ENCODE results near the gene MYOCD.

Gene MYOCD

DNA sequence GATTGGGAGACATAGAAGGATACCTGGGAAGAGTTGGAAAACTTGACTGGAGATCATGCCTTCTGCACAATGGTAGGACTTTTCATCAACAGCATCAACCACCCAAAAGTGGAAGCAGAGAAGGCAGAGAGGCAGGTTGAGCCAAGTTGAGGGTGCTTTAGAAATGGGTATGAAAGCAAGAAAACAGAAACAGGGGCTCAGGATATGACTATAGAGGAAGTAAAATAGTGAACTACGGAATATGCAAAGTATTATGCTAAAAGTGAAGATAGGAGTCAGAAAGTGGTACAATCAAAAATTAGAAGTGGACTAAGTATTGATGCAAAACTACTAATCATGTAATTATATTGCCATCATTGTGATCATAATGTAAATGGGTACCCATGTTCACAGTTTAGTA lies 107.5 kb downstream of the MYOCD start:
- DNase-seq, result no peak

DNA sequence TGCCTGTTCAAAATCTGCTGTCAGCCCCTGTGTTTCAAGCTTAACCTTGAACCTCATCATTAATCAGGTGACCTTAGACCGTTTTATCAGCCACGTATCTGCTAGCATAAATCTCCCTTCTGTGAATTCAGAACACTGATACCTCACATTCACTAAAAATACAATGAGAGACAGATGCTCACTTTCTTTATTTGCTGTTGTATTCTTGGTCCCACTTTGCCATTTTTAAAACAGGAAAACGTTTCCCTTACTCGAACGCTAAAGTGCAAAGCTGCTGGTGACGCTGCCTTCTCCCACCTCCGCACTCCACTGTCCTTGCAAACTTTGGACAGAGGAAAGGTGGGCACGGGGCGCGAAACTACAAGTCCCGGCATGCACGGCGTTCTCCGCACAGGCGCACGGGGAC lies 123.4 kb downstream of the MYOCD start:
- peak in 1 of 2 experiments; percentile 2 for DNase-seq

- peak in 1 of 2 experiments; percentile 3 for DNase-seq
Measured at GRCh38 chr17:12789481-12790248, 124.0 kb downstream of the MYOCD start, which contains the start of gene ARHGAP44. ARHGAP44 (plus strand) TSS chr17:12789498; CDS start chr17:12789839, 341 bp downstream.

DNA sequence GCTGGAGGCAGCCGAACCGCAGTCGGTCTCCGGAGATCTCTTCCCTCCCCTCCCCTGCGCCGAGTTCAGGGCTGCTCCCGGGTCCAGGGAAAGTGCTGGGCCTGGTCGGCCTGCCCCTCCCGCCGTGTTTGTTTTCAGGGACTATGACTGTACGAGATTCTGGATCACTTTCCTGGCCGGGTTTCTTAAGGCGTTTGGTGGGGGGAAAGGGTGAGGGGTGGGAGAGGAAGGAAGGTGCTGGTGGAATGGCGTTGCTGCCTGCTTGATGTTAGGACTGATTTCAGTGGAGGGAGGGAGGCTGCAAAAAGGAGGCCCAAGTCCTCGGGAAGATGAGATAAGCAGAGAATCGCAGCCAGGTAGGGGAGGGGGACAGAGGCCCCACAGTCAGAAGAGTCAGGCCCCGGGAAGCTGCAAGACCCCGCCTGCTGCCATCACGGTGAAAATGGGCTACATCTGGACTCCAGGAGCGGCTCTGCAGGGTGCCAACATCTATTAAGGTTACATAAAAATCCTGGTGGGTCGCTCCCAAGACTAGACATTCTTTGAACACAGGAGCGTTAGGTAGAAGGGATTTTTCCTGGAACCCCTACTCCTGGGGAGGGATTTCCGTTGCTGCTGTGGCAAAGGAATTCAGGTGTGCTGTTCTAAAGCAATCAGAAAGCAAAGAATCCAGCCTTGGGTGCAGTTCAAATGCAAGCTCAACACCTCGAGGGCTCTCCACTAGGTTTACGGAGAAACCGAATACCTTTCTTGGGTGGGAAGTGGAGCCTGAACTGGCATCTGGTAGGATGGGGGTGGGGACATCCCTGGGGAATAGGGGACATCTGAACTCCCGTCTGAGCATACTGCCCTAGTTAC lies 124.8 kb downstream of the MYOCD start:
- DNase-seq, result no peak

DNA sequence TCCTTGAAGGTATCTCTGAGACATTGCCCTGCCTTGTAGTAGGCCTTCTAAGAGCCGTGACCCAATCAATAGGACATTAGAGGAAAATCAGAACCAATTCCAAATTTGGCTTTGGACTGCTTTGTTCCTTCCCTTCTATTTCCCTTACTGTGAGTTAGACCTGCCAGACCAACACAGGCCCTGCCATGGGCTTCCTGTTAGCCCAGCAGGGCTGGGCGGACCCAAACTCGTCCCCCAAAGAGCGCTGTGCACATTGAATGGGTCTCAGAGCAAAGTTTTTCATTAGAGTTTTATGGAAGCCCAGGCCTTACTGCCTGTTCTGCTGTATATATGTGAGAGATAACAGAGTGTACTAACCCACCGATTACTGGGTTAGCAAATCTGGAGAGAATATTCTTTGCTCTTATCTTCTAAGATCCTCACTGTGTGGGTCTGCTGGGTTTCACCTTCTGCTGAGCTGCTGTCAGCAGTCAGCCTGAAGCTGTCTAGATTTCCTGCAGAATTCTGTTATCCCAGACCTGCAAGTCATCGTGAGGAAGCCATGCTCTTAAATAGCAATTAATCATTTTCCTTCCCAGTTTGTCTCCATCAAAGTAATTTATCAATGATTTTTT lies 129.3 kb downstream of the MYOCD start:
- no peak for DNase-seq

GRCh38 chr17:12800855-12801365 lies 135.2 kb downstream of the MYOCD start:
- no peak for DNase-seq

- DNase-seq, result no peak
Measured at GRCh38 chr17:12806630-12807029, 140.9 kb downstream of the MYOCD start.

GRCh38 chr17:12808723-12809122 lies 143.0 kb downstream of the MYOCD start:
- DNase-seq, result no peak

GRCh38 chr17:12812877-12813276 lies 147.2 kb downstream of the MYOCD start:
- no peak for DNase-seq

- no peak for DNase-seq
Measured at GRCh38 chr17:12813664-12814063, 148.0 kb downstream of the MYOCD start.

DNA sequence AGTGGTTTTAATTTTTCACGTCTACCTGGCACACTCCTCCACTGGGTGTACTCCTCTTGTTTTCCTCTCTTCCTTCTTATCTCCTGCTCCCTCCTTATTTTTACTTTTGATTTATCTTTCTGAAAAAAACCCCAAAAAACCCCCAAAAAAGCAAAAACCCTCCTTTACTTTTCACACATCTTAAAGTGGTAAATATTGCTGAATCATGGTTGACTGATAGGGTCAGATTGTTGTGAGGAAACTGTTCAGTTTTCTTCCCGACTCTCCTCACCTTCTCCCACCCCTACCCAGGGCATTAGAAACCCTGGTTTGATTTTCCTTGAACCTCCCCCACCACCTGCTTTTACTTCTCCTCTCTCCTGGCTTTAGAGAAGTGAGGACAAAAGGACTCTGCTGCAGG lies 149.0 kb downstream of the MYOCD start:
- no peak for DNase-seq

- DNase-seq, result no peak
Measured at GRCh38 chr17:12815642-12816141, 150.0 kb downstream of the MYOCD start.

Data from NCI-H2081 (cell line).